GM18511 (cell line): ENCODE data around the gene TFEB.
A peak's percentile ranks its signal among the peaks of the same experiment; 100 is the strongest.

Source experiments
- ATAC-seq: cut with Tn5 transposase; IDR thresholded peaks from one replicate; pipeline ENCODE4 v1.9.1; 2021; ENCODE audit warnings: mild to moderate bottlenecking, moderate library complexity; ENCODE audit not compliant: unreplicated experiment

The TFEB gene

GRCh38 chr6:41735427-41736185 is at the start of gene TFEB:
TSS of gene TFEB (minus strand) at chr6:41735608. CDS start at chr6:41691213, 44,395 bp downstream.
- ATAC-seq = peak; percentile 48

- no peak for ATAC-seq
Measured at GRCh38 chr6:41784581-41785171, 49.3 kb upstream of the TFEB start.

- ATAC-seq = no peak
Measured at GRCh38 chr6:41783106-41783780, 47.8 kb upstream of the TFEB start.

- ATAC-seq = no peak
Measured at GRCh38 chr6:41781366-41781730, 45.9 kb upstream of the TFEB start.

- ATAC-seq = no peak
Measured at GRCh38 chr6:41780551-41781365, 45.4 kb upstream of the TFEB start, which contains the start of gene PRICKLE4. TSS of gene PRICKLE4 (plus strand) at chr6:41780782. CDS start at chr6:41783474, 2,692 bp downstream.

GRCh38 chr6:41779788-41780550 is 44.6 kb upstream of the TFEB start, which contains the start of gene FRS3:
TSS of gene FRS3 (minus strand) at chr6:41779900. CDS start at chr6:41776987, 2,913 bp downstream.
- peak; percentile 97 for ATAC-seq

GRCh38 chr6:41779336-41779735 is 43.9 kb upstream of the TFEB start:
- peak; percentile 17 for ATAC-seq

- ATAC-seq = no peak
Measured at GRCh38 chr6:41778895-41779294, 43.5 kb upstream of the TFEB start.

GRCh38 chr6:41777551-41778285 is 42.3 kb upstream of the TFEB start:
- no peak for ATAC-seq

- ATAC-seq = no peak
Measured at GRCh38 chr6:41775293-41775882, 40.0 kb upstream of the TFEB start.

GRCh38 chr6:41774841-41775240 is 39.4 kb upstream of the TFEB start:
- ATAC-seq = no peak

- ATAC-seq = no peak
Measured at GRCh38 chr6:41771058-41771983, 35.9 kb upstream of the TFEB start.

GRCh38 chr6:41770381-41771057 is 35.1 kb upstream of the TFEB start:
- no peak for ATAC-seq

- ATAC-seq = no peak
Measured at GRCh38 chr6:41769376-41769775, 34.0 kb upstream of the TFEB start.

GRCh38 chr6:41768545-41769308 is 33.3 kb upstream of the TFEB start:
- no peak for ATAC-seq

GRCh38 chr6:41767112-41767833 is 31.9 kb upstream of the TFEB start:
- no peak for ATAC-seq
